HCT116 (cell line): Measurements from ENCODE around the gene MON2. TPM values are rescaled to one million over a fixed set of nuclear protein-coding genes. Genes with fewer than 3 reads are reported as not detected.

Source experiments
- ATAC-seq: fragments of 200-7000 bp; cut with Tn5 transposase; 2 replicates; pipeline ENCODE4 v1.9.1; 2020; ENCODE audit warnings: mild to moderate bottlenecking, moderate library complexity
- BruUV-seq: library from RNA; stranded (reverse); fragments of 400-500 nt; replicated peaks from 2 replicates; lab custom pipeline; 2021; lab: Mats Ljungman, UMichigan
- CTCF ChIA-PET: fragments of 300-600 bp; sonication (Branson Sonifier 250); formaldehyde crosslinking; loops from one replicate; lab custom pipeline; 2021; ENCODE audit warnings: antibody characterized with exemption; lab: Charles Lee
- POLR2A ChIA-PET: fragments of 300-600, 350-600 bp; sonication (Branson Sonifier 250); formaldehyde crosslinking; loops from one replicate; lab custom pipeline; 2021; ENCODE audit warnings: antibody characterized with exemption; lab: Charles Lee
- RAD21 ChIA-PET, 2 experiments: fragments of 300-600 bp; sonication (Branson Sonifier 250); formaldehyde crosslinking; loops; one replicate each; lab custom pipeline; 2023; ENCODE audit warnings: low total read pairs in 2 of 2; ENCODE audit not compliant: uncharacterized antibody in 2 of 2, unreplicated experiment in 2 of 2, low non-redundant PET in 1 of 2; lab: Charles Lee
- DNase-seq: peaks from one replicate; pipeline ENCODE4 v3.0.0-alpha.2; 2010; ENCODE audit warnings: low read depth, low spot score
- H2AFZ ChIP-seq: fragments of 200-600 bp; shearing (Covaris generic), sonication (generic); 2 replicates; pipeline ENCODE4 v1.6.1; 2017; ENCODE audit warnings: low read depth, mixed run types, mixed read lengths, antibody characterized with exemption, low read length; ENCODE audit not compliant: poor library complexity, severe bottlenecking
- H3K27ac ChIP-seq: 2 replicates; pipeline ENCODE4 v1.5.1; 2012; ENCODE audit warnings: low read depth, low read length
- H3K27me3 ChIP-seq: fragments of 200-600 bp; sonication (generic); 2 replicates; pipeline ENCODE4 v1.6.1; 2016; ENCODE audit warnings: mixed run types, low read length, mixed read lengths; ENCODE audit not compliant: insufficient read depth
- H3K36me3 ChIP-seq, 2 experiments: fragments of 200-500 bp in 1 of 2; fragments of 200-600 bp in 1 of 2; sonication (Bioruptor generic) in 1 of 2; sonication (generic) in 1 of 2; 2 replicates each; pipeline versions ENCODE4 v1.5.1 to v1.6.1; 2014 to 2016; ENCODE audit warnings: low read length in 2 of 2, inconsistent platforms in 1 of 2, mixed read lengths in 1 of 2, mixed run types in 1 of 2; ENCODE audit not compliant: insufficient read depth in 2 of 2, control insufficient read depth in 1 of 2
- H3K4me1 ChIP-seq, 2 experiments: fragments of 200-600 bp in 1 of 2; sonication (generic) in 1 of 2; 2 replicates each; pipeline versions ENCODE4 v1.5.1 to v1.6.1; 2012 to 2017; ENCODE audit warnings: low read length in 2 of 2, inconsistent platforms in 1 of 2, mild to moderate bottlenecking in 1 of 2, mixed read lengths in 1 of 2, mixed run types in 1 of 2, moderate library complexity in 1 of 2; ENCODE audit not compliant: insufficient read depth in 2 of 2, control insufficient read depth in 1 of 2
- H3K4me2 ChIP-seq: fragments of 200-600 bp; sonication (generic); 2 replicates; pipeline ENCODE4 v1.6.1; 2017; ENCODE audit warnings: mixed run types, low read length, mixed read lengths
- H3K4me3 ChIP-seq, 2 experiments: fragments of 200-600 bp in 1 of 2; sonication (generic) in 1 of 2; replicated peaks in 1 of 2; 2 replicates each; pipeline ENCODE4 v1.5.1; 2011 to 2016; ENCODE audit warnings: low read length in 2 of 2, control low read depth in 1 of 2, low read depth in 1 of 2, mild to moderate bottlenecking in 1 of 2, mixed read lengths in 1 of 2, mixed run types in 1 of 2
- H3K79me2 ChIP-seq: fragments of 200-600 bp; sonication (generic); 2 replicates; pipeline ENCODE4 v1.6.1; 2017; ENCODE audit warnings: mild to moderate bottlenecking, mixed run types, low read length, moderate library complexity, mixed read lengths; ENCODE audit not compliant: insufficient read depth
- H3K9ac ChIP-seq: fragments of 200-600 bp; sonication (generic); 2 replicates; pipeline ENCODE4 v1.6.1; 2016; ENCODE audit warnings: low read length, mixed read lengths
- H3K9me2 ChIP-seq: fragments of 200-600 bp; sonication (generic), shearing (Covaris generic); 2 replicates; pipeline ENCODE4 v1.6.1; 2017; ENCODE audit warnings: mixed run types, mild to moderate bottlenecking, moderate library complexity; ENCODE audit not compliant: insufficient read depth
- H3K9me3 ChIP-seq, 2 experiments: fragments of 200-500 bp in 1 of 2; fragments of 200-600 bp in 1 of 2; sonication (Bioruptor generic) in 1 of 2; sonication (generic) in 1 of 2; 2 replicates each; pipeline ENCODE4 v1.6.1; 2014 to 2017; ENCODE audit warnings: low read length in 2 of 2, mixed read lengths in 2 of 2, inconsistent platforms in 1 of 2, low read depth in 1 of 2, mild to moderate bottlenecking in 1 of 2, mixed run types in 1 of 2, moderate library complexity in 1 of 2; ENCODE audit not compliant: control insufficient read depth in 1 of 2, insufficient read depth in 1 of 2
- H4K20me1 ChIP-seq: fragments of 200-600 bp; sonication (generic), shearing (Covaris generic); 2 replicates; pipeline ENCODE4 v1.6.1; 2017; ENCODE audit warnings: mixed run types, mild to moderate bottlenecking, moderate library complexity; ENCODE audit not compliant: insufficient read depth
- ATF3 ChIP-seq: IDR thresholded peaks from 2 replicates; pipeline ENCODE4 v1.6.1; 2012
- CBX3 ChIP-seq: IDR thresholded peaks from 2 replicates; pipeline ENCODE4 v1.6.1; 2012; ENCODE audit warnings: low read depth
- CEBPB ChIP-seq: IDR thresholded peaks from 2 replicates; pipeline ENCODE4 v1.6.1; 2012; ENCODE audit warnings: low read depth
- ELF1 ChIP-seq: IDR thresholded peaks from 2 replicates; pipeline ENCODE4 v1.6.1; 2012; ENCODE audit warnings: low read depth, borderline replicate concordance
- EZH2 ChIP-seq: fragments of 200-600 bp; sonication (generic); IDR thresholded peaks from 2 replicates; pipeline ENCODE4 v1.6.1; 2017; ENCODE audit warnings: antibody characterized with exemption, mixed run types
- FOSL1 ChIP-seq: IDR thresholded peaks from 2 replicates; pipeline ENCODE4 v1.6.1; 2012; ENCODE audit warnings: low read depth
- JUND ChIP-seq: IDR thresholded peaks from 2 replicates; pipeline ENCODE4 v1.6.1; 2012
- POLR2A ChIP-seq: IDR thresholded peaks from 2 replicates; pipeline ENCODE4 v1.7.0; 2011; ENCODE audit warnings: borderline replicate concordance; ENCODE audit not compliant: insufficient read depth, insufficient read length; ENCODE audit errors: extremely low read depth
- POLR2AphosphoS5 ChIP-seq: IDR thresholded peaks from 2 replicates; pipeline ENCODE4 v1.6.1; 2011; ENCODE audit warnings: mild to moderate bottlenecking, low read depth, low read length, moderate library complexity
- RAD21 ChIP-seq: IDR thresholded peaks from 2 replicates; pipeline ENCODE4 v1.6.1; 2012; ENCODE audit warnings: low read depth, mild to moderate bottlenecking
- SP1 ChIP-seq: IDR thresholded peaks from 2 replicates; pipeline ENCODE4 v1.6.1; 2012; ENCODE audit warnings: low read depth
- SRF ChIP-seq: IDR thresholded peaks from 2 replicates; pipeline ENCODE4 v1.6.1; 2012; ENCODE audit warnings: low read depth
- YY1 ChIP-seq: IDR thresholded peaks from 2 replicates; pipeline ENCODE4 v1.6.1; 2011; ENCODE audit warnings: low read length, low read depth, moderate library complexity, mild to moderate bottlenecking; ENCODE audit not compliant: insufficient replicate concordance; ENCODE audit errors: extremely low read depth
- ZBTB33 ChIP-seq: IDR thresholded peaks from 2 replicates; pipeline ENCODE4 v1.6.1; 2011; ENCODE audit warnings: mild to moderate bottlenecking, low read length, moderate library complexity; ENCODE audit not compliant: insufficient replicate concordance; ENCODE audit errors: extremely low read depth
- intact Hi-C: fragments of 100-400 bp; cut with micrococcal nuclease; formaldehyde crosslinking; loops from 2 replicates; pipeline ENCODE4 v1.10.0; 2022
- total RNA-seq: library from RNA; stranded (reverse); gene quantifications from one replicate; pipeline ENCODE4 v1.2.1, GENCODE V29; 2021; ENCODE audit not compliant: unreplicated experiment

Gene MON2
- total RNA-seq, 1 experiment from 2014 or later: 30.7 TPM

- H3K27me3 ChIP-seq: no peaks in the 10 kb centered on the region
- no peak for ATAC-seq
- no peaks in the 10 kb centered on the region for H3K9me3 ChIP-seq
- no peaks in the 10 kb centered on the region for H4K20me1 ChIP-seq
- H3K36me3 ChIP-seq: 0 out of 4 replicates have a peak, but pooled peaks cover 0 to 3% of the 10 kb centered on the region in 2 experiments
- no peak overlapping the region for H2AFZ ChIP-seq
- DNase-seq: no peak
- intact Hi-C loops: no loop called here
- ChIA-PET POLR2A (no interaction called here), CTCF (interaction anchor here (1.2 kb wide), 2 partner anchors 219 to 494 kb away, joined by 3 read pairs; no protein-coding TSS in a partner anchor), RAD21 (no interaction called here)
- no peaks in the 10 kb centered on the region for H3K9me2 ChIP-seq
- BruUV-seq: no TSS peak
- no peaks in the 10 kb centered on the region for H3K79me2 ChIP-seq
- H3K4me3 ChIP-seq: no peak overlapping the region
- TF ChIP-seq CEBPB (no peak), SRF (no peak), FOSL1 (no peak), ATF3 (no peak), EZH2 (no peak), ZBTB33 (no peak)
- no peak overlapping the region for H3K4me2 ChIP-seq
- H3K27ac ChIP-seq: no peak overlapping the region
- H3K4me1 ChIP-seq: no peaks in the 10 kb centered on the region
- H3K9ac ChIP-seq: no peak overlapping the region
Measured at GRCh38 chr12:62575036-62575435, 108.4 kb downstream of the MON2 start.

- H2AFZ ChIP-seq: no peak overlapping the region
- CTCF ChIA-PET: interaction anchor here (3.3 kb wide), 1 partner anchor 218 kb away, joined by 10 read pairs; no protein-coding TSS in a partner anchor
- H3K4me1 ChIP-seq: no peaks in the 10 kb centered on the region
Measured at GRCh38 chr12:62576503-62576902, 109.9 kb downstream of the MON2 start.

More at GRCh38 chr12:62576503-62576902, 109.9 kb downstream of the MON2 start:
- BruUV-seq: no TSS peak
- H3K4me3 ChIP-seq: no peak overlapping the region
- H3K79me2 ChIP-seq: no peaks in the 10 kb centered on the region
- H3K36me3 ChIP-seq: 0 out of 4 replicates have a peak, but pooled peaks cover 0 to 3% of the 10 kb centered on the region in 2 experiments
- intact Hi-C loops: no loop called here
- no peak overlapping the region for H3K9ac ChIP-seq
- ChIA-PET POLR2A (no interaction called here), RAD21 (no interaction called here)
- no peak overlapping the region for H3K4me2 ChIP-seq
- H4K20me1 ChIP-seq: no peaks in the 10 kb centered on the region
- no peaks in the 10 kb centered on the region for H3K9me3 ChIP-seq
- H3K9me2 ChIP-seq: no peaks in the 10 kb centered on the region
- ATAC-seq (no peak), DNase-seq (no peak)
- no peak overlapping the region for H3K27ac ChIP-seq
- H3K27me3 ChIP-seq: no peaks in the 10 kb centered on the region
- no peak for TF ChIP-seq JUND
- no peak for TF ChIP-seq POLR2A
- no peak for TF ChIP-seq CEBPB
- no peak for TF ChIP-seq SRF
- no peak for TF ChIP-seq SP1
- no peak for TF ChIP-seq RAD21
- TF ChIP-seq ZBTB33: no peak
- TF ChIP-seq POLR2AphosphoS5: no peak
- TF ChIP-seq CBX3: no peak
- no peak for TF ChIP-seq FOSL1
- TF ChIP-seq ELF1: no peak
- TF ChIP-seq YY1: no peak
